Measurements from ENCODE around the gene MRGPRX1. TPM values are rescaled to one million over a fixed set of nuclear protein-coding genes. Genes with fewer than 3 reads are reported as not detected.

MRGPRX1 gene
- total RNA-seq, 1 donor from 2014 or later, result not detected

- H3K27me3 ChIP-seq (ENCODE audit: low read depth), result peaks cover 18% of the 10 kb centered on the region
- no peak for DNase-seq
- H3K27ac ChIP-seq (replicated peaks), result no peak overlapping the region
- no peak for TF ChIP-seq CTCF (IDR thresholded peaks at IDR 0.05; ENCODE audit: borderline replicate concordance)
- H3K36me3 ChIP-seq, result no peaks in the 10 kb centered on the region
- no peaks in the 10 kb centered on the region for H3K9me3 ChIP-seq (replicated peaks)
- intact Hi-C loops (cut with micrococcal nuclease), result no loop called here
- H3K4me3 ChIP-seq, result no peak overlapping the region
- H3K4me1 ChIP-seq, result no peaks in the 10 kb centered on the region
Observed at GRCh38 chr11:18972336-18972735, 33.1 kb upstream of the MRGPRX1 start.

GRCh38 chr11:18969720-18970119 lies 30.5 kb upstream of the MRGPRX1 start:
- peaks cover 18% of the 10 kb centered on the region for H3K27me3 ChIP-seq (ENCODE audit: low read depth)
- H3K36me3 ChIP-seq, result no peaks in the 10 kb centered on the region
- intact Hi-C loops (cut with micrococcal nuclease), result no loop called here
- H3K9me3 ChIP-seq (replicated peaks), result no peaks in the 10 kb centered on the region
- DNase-seq, result no peak
- no peak for TF ChIP-seq CTCF (IDR thresholded peaks at IDR 0.05; ENCODE audit: borderline replicate concordance)
- H3K4me3 ChIP-seq, result no peak overlapping the region
- H3K27ac ChIP-seq (replicated peaks), result no peak overlapping the region
- H3K4me1 ChIP-seq, result no peaks in the 10 kb centered on the region

- no peak for DNase-seq
- Histone ChIP-seq H3K9me3 (replicated peaks) (no peaks in the 10 kb centered on the region), H3K4me1 (no peaks in the 10 kb centered on the region), H3K27me3 (ENCODE audit: low read depth) (peaks cover 7% of the 10 kb centered on the region), H3K36me3 (no peaks in the 10 kb centered on the region), H3K27ac (replicated peaks) (no peak overlapping the region), H3K4me3 (no peak overlapping the region)
- intact Hi-C loops (cut with micrococcal nuclease), result no loop called here
- TF ChIP-seq CTCF (IDR thresholded peaks at IDR 0.05; ENCODE audit: borderline replicate concordance), result no peak
Observed at GRCh38 chr11:18958221-18958910, 19.2 kb upstream of the MRGPRX1 start.

- H3K36me3 ChIP-seq, result no peaks in the 10 kb centered on the region
- peaks cover 15% of the 10 kb centered on the region for H3K27me3 ChIP-seq (ENCODE audit: low read depth)
- no peak overlapping the region for H3K4me3 ChIP-seq
- H3K9me3 ChIP-seq (replicated peaks), result no peaks in the 10 kb centered on the region
- no peak for TF ChIP-seq CTCF (IDR thresholded peaks at IDR 0.05; ENCODE audit: borderline replicate concordance)
- no peak for DNase-seq
- H3K27ac ChIP-seq (replicated peaks), result no peak overlapping the region
- intact Hi-C loops (cut with micrococcal nuclease), result no loop called here
- H3K4me1 ChIP-seq, result no peaks in the 10 kb centered on the region
Observed at GRCh38 chr11:18956630-18957029, 17.4 kb upstream of the MRGPRX1 start.

- TF ChIP-seq CTCF (IDR thresholded peaks at IDR 0.05; ENCODE audit: borderline replicate concordance), result no peak
- no peak overlapping the region for H3K4me3 ChIP-seq
- no peaks in the 10 kb centered on the region for H3K4me1 ChIP-seq
- no peak for DNase-seq
- peaks cover 29% of the 10 kb centered on the region for H3K27me3 ChIP-seq (ENCODE audit: low read depth)
- intact Hi-C loops (cut with micrococcal nuclease), result no loop called here
- no peaks in the 10 kb centered on the region for H3K9me3 ChIP-seq (replicated peaks)
- H3K27ac ChIP-seq (replicated peaks), result no peak overlapping the region
- H3K36me3 ChIP-seq, result no peaks in the 10 kb centered on the region
Observed at GRCh38 chr11:18936002-18936673, 3.1 kb downstream of the MRGPRX1 start.

Data from left ventricle myocardium inferior (tissue), 1 donor.